Measurements from ENCODE around the gene SLC16A10.
"Not testable (repeated sequence)": the region's sequence is repeated elsewhere in the genome, so short reads cannot be mapped to it uniquely, and the experiment has no call there.

SLC16A10 gene

GRCh38 chr6:111087106-111087835 is at the start of gene SLC16A10:
Gene SLC16A10, plus strand, starts transcription at chr6:111087503. Its CDS starts 250 bp downstream, at chr6:111087753.
- peak; percentile 34 for DNase-seq

- no peak for DNase-seq
These were observed 48.6 kb upstream of the SLC16A10 start for GRCh38 chr6:111038534-111039252.

- DNase-seq = no peak
These were observed 45.4 kb upstream of the SLC16A10 start for GRCh38 chr6:111041917-111042316.

- DNase-seq = no peak
These were observed 40.1 kb upstream of the SLC16A10 start for GRCh38 chr6:111047244-111047643.

GRCh38 chr6:111050261-111051023 is 36.9 kb upstream of the SLC16A10 start:
- DNase-seq = no peak

- no peak for DNase-seq
These were observed 35.1 kb upstream of the SLC16A10 start for GRCh38 chr6:111052171-111052570.

- peak; percentile 44 for DNase-seq
These were observed 30.1 kb upstream of the SLC16A10 start for GRCh38 chr6:111057074-111057752.

GRCh38 chr6:111061508-111061907 is 25.8 kb upstream of the SLC16A10 start:
- peak; percentile 73 for DNase-seq

- not testable (repeated sequence) for DNase-seq
These were observed 25.3 kb upstream of the SLC16A10 start for GRCh38 chr6:111061985-111062384.

- DNase-seq = not testable (repeated sequence)
These were observed 24.4 kb upstream of the SLC16A10 start for GRCh38 chr6:111062860-111063259.

GRCh38 chr6:111068109-111068865 is 19.0 kb upstream of the SLC16A10 start:
- no peak for DNase-seq

- no peak for DNase-seq
These were observed 18.5 kb upstream of the SLC16A10 start for GRCh38 chr6:111068866-111069234.

- no peak for DNase-seq
These were observed 17.8 kb upstream of the SLC16A10 start for GRCh38 chr6:111069382-111070104.

- no peak for DNase-seq
These were observed 16.9 kb upstream of the SLC16A10 start for GRCh38 chr6:111070105-111071005.

- DNase-seq = no peak
These were observed 14.4 kb upstream of the SLC16A10 start for GRCh38 chr6:111072801-111073360.

GRCh38 chr6:111074311-111074710 is 13.0 kb upstream of the SLC16A10 start:
- DNase-seq = no peak

- no peak for DNase-seq
These were observed 11.1 kb upstream of the SLC16A10 start for GRCh38 chr6:111076024-111076695.

- DNase-seq = no peak
These were observed 6.6 kb upstream of the SLC16A10 start for GRCh38 chr6:111080698-111081097.

GRCh38 chr6:111086685-111087084 is 618 bp upstream of the SLC16A10 start:
- DNase-seq = no peak

All from fibroblast of upper back skin (primary cell).